ENCODE measurements around the gene ASCL5.

- no peak for TF ChIP-seq ETS1 (CRISPR knock-in tag; IDR thresholded peaks at IDR 0.05)
- TF ChIP-seq ZNF543 (CRISPR knock-in tag; IDR thresholded peaks at IDR 0.05), result no peak
- TF ChIP-seq FIP1L1 (IDR thresholded peaks at IDR 0.05; ENCODE audit: borderline replicate concordance, insufficient read depth, low read depth, low read length), result no peak
- no peak for TF ChIP-seq CTCF (CRISPR knock-in tag; IDR thresholded peaks at IDR 0.05)
- no peak for TF ChIP-seq POLR2A (IDR thresholded peaks at IDR 0.05; ENCODE audit: insufficient read depth in 1 of 2, low read depth in 2 of 2, low read length in 2 of 2)
- TF ChIP-seq SP1 (IDR thresholded peaks at IDR 0.05), result no peak
- TF ChIP-seq SP1 (CRISPR knock-in tag; IDR thresholded peaks at IDR 0.05), result no peak
Observed at GRCh38 chr1:201139306-201139705, 12.3 kb upstream of the ASCL5 start.
